Naive thymus-derived CD4-positive, alpha-beta T cell (primary cell): ENCODE measurements around the gene PLCL1. TPM values are rescaled to one million over a fixed set of nuclear protein-coding genes. Genes with fewer than 3 reads are reported as not detected.

Experiments
- ATAC-seq: fragments of 150-1000 bp; cut with Tn5 transposase; 2 replicates; pipeline ENCODE4 v1.10.0; 2021; ENCODE audit warnings: mild to moderate bottlenecking, moderate library complexity
- CTCF ChIA-PET: fragments of 350-600 bp; sonication (Branson Sonifier 250); formaldehyde crosslinking; loops from one replicate; lab custom pipeline; 2021; ENCODE audit warnings: antibody characterized with exemption; lab: Charles Lee
- POLR2A ChIA-PET: fragments of 350-600 bp; sonication (Branson Sonifier 250); formaldehyde crosslinking; loops from one replicate; lab custom pipeline; 2021; ENCODE audit warnings: antibody characterized with exemption, inconsistent platforms; lab: Charles Lee
- DNase-seq, 9 donors: peaks; one replicate each; pipeline versions ENCODE4 v3.0.0 to v3.0.0-alpha.2; 2020 to 2022; ENCODE audit warnings: mixed read lengths in 1 of 9
- H3K27ac ChIP-seq: one replicate; pipeline ENCODE4 v1.7.0; 2013; ENCODE audit warnings: mild to moderate bottlenecking, low read depth, low read length, moderate library complexity
- H3K27me3 ChIP-seq, 2 donors: one replicate each; pipeline ENCODE4 v1.7.0; 2013; ENCODE audit warnings: low read length in 2 of 2, mild to moderate bottlenecking in 2 of 2, moderate library complexity in 2 of 2; ENCODE audit not compliant: control insufficient read depth in 2 of 2, insufficient read depth in 2 of 2
- H3K36me3 ChIP-seq, 3 experiments: 1 replicate in 2 of 3; 2 replicates in 1 of 3; pipeline ENCODE4 v1.7.0; 2013; ENCODE audit warnings: low read length in 3 of 3, mild to moderate bottlenecking in 3 of 3, moderate library complexity in 1 of 3; ENCODE audit not compliant: insufficient read depth in 3 of 3, control insufficient read depth in 2 of 3
- H3K4me1 ChIP-seq, 2 donors: one replicate each; pipeline ENCODE4 v1.7.0; 2013; ENCODE audit warnings: low read length in 2 of 2, mild to moderate bottlenecking in 2 of 2, moderate library complexity in 1 of 2; ENCODE audit not compliant: control insufficient read depth in 2 of 2, insufficient read depth in 2 of 2
- H3K4me3 ChIP-seq: 2 replicates; pipeline ENCODE4 v1.7.0; 2013; ENCODE audit warnings: mild to moderate bottlenecking, low read length
- H3K9me3 ChIP-seq, 3 experiments: 1 replicate in 2 of 3; 2 replicates in 1 of 3; pipeline ENCODE4 v1.7.0; 2013; ENCODE audit warnings: low read length in 3 of 3; ENCODE audit not compliant: control insufficient read depth in 2 of 3
- H3K27ac Mint-ChIP-seq, 9 donors: one replicate each; pipeline ENCODE4 v1.8.0; 2020 to 2022; ENCODE audit warnings: mixed read lengths in 9 of 9, mild to moderate bottlenecking in 8 of 9, moderate library complexity in 5 of 9, inconsistent platforms in 2 of 9
- H3K27me3 Mint-ChIP-seq, 5 donors: one replicate each; pipeline ENCODE4 v1.8.0; 2021 to 2022; ENCODE audit warnings: mixed read lengths in 5 of 5, mild to moderate bottlenecking in 1 of 5
- H3K36me3 Mint-ChIP-seq, 5 donors: one replicate each; pipeline ENCODE4 v1.8.0; 2020 to 2022; ENCODE audit warnings: mixed read lengths in 5 of 5, mild to moderate bottlenecking in 3 of 5, inconsistent platforms in 1 of 5
- H3K4me1 Mint-ChIP-seq, 7 donors: one replicate each; pipeline ENCODE4 v1.8.0; 2020 to 2022; ENCODE audit warnings: mixed read lengths in 7 of 7, mild to moderate bottlenecking in 3 of 7, inconsistent platforms in 1 of 7
- H3K4me3 Mint-ChIP-seq, 10 donors: one replicate each; pipeline ENCODE4 v1.8.0; 2020 to 2022; ENCODE audit warnings: mild to moderate bottlenecking in 10 of 10, mixed read lengths in 10 of 10, moderate library complexity in 6 of 10, inconsistent platforms in 2 of 10
- H3K9me3 Mint-ChIP-seq, 11 donors: one replicate each; pipeline ENCODE4 v1.8.0; 2020 to 2022; ENCODE audit warnings: mixed read lengths in 11 of 11, mild to moderate bottlenecking in 4 of 11, inconsistent platforms in 1 of 11, moderate library complexity in 1 of 11
- intact Hi-C, 2 donors: fragments of 100-400 bp; cut with micrococcal nuclease; formaldehyde crosslinking; loops; one replicate each; pipeline ENCODE4 v1.15.1; 2023
- polyA plus RNA-seq, 2 donors: library from polyadenylated mRNA; unstranded; fragments of 300-500 nt; fragmentation: Illumina TruSeq; gene quantifications; one replicate each; pipeline ENCODE4 v1.2.3, GENCODE V29; 2021
- total RNA-seq, 6 experiments: library from RNA in 5 of 6; stranded (reverse) in 5 of 6; gene quantifications; 1 replicate in 5 of 6; 2 replicates in 1 of 6; pipeline ENCODE4 v1.2.3 and lab custom pipeline; 2021 to 2026

Gene PLCL1
- total RNA-seq (10 to 100 TPM in 4 of 5 experiments, 1 to 10 TPM in 1; 1.8 to 33.7 (median 28.5) TPM), polyA plus RNA-seq (10 to 100 TPM; 13.1 to 16.7 TPM), total RNA-seq (lab: John Stamatoyannopoulos, UW) (121 reads per million, percentile 87 among the genes with 10 or more reads in this experiment)

- Mint-ChIP-seq H3K27ac (peak within 1 kb of the TSS; percentile 58 to 96 (median 92)), H3K27me3 (peaks cover 0 to 49% (median 0%) of the 10 kb centered on the region in 5 donors), H3K4me1 (peaks cover 33 to 55% (median 48%) of the 10 kb centered on the region in 7 donors), H3K4me3 (peak within 1 kb of the TSS; percentile 92 to 98 (median 96)), H3K36me3 (no peaks in the 10 kb centered on the region), H3K9me3 (peaks cover 0 to 3% (median 0%) of the 10 kb centered on the region in 11 donors)
- H3K4me3 ChIP-seq = peak within 1 kb of the TSS; percentile 67
- POLR2A ChIA-PET = interaction anchor here (1.0 to 3.5 kb wide), 6 partner anchors 9 to 492 kb away, joined by 3 to 10 read pairs (median 4); no protein-coding TSS in a partner anchor
- CTCF ChIA-PET = interaction anchor here (0.7 to 2.9 kb wide), 10 partner anchors 9 to 492 kb away, joined by 3 to 14 read pairs (median 6); no protein-coding TSS in a partner anchor
- intact Hi-C loops = loop anchor here (1.0 to 10.0 kb wide), 13 partner anchors 9 to 1668 kb away; partner anchors contain the start of genes CCDC150 (in 2 of the 2), MARS2 (in 2 of the 2) and COQ10B (in 1 of the 2)
- H3K4me1 ChIP-seq = peaks cover 10 to 29% of the 10 kb centered on the region in 2 donors
- ATAC-seq = peak; percentile 98
- peaks cover 0 to 4% (median 0%) of the 10 kb centered on the region in 3 experiments for H3K36me3 ChIP-seq
- H3K27me3 ChIP-seq = peaks cover 0 to 6% of the 10 kb centered on the region in 2 donors
- H3K9me3 ChIP-seq = no peaks in the 10 kb centered on the region
- peak within 1 kb of the TSS; percentile 89 for H3K27ac ChIP-seq
- peak; percentile 73 to 94 (median 91) for DNase-seq
Measured at GRCh38 chr2:197804049-197804757, at the start of gene PLCL1. TSS of gene PLCL1 (plus strand) at chr2:197804593.

- CTCF ChIA-PET = no interaction called here
Measured at GRCh38 chr2:197759013-197759412, 45.4 kb upstream of the PLCL1 start.

GRCh38 chr2:197759625-197760292 is 44.6 kb upstream of the PLCL1 start:
- DNase-seq = no peak
- CTCF ChIA-PET = no interaction called here
- Histone ChIP-seq H3K27me3 (no peaks in the 10 kb centered on the region), H3K9me3 (peaks cover 0 to 21% (median 6%) of the 10 kb centered on the region in 3 experiments), H3K4me1 (no peaks in the 10 kb centered on the region), H3K27ac (no peak overlapping the region), H3K36me3 (no peaks in the 10 kb centered on the region), H3K4me3 (no peak overlapping the region)
- H3K4me1 Mint-ChIP-seq = no peaks in the 10 kb centered on the region
- intact Hi-C loops = no loop called here
- peaks cover 0 to 28% (median 13%) of the 10 kb centered on the region in 5 donors for H3K27me3 Mint-ChIP-seq
- H3K9me3 Mint-ChIP-seq = peaks cover 3 to 48% (median 17%) of the 10 kb centered on the region in 11 donors
- H3K36me3 Mint-ChIP-seq = peaks cover 0 to 11% (median 4%) of the 10 kb centered on the region in 5 donors
- H3K27ac Mint-ChIP-seq = no peak overlapping the region
- POLR2A ChIA-PET = no interaction called here
- ATAC-seq = no peak
- H3K4me3 Mint-ChIP-seq = no peak overlapping the region

More at GRCh38 chr2:197759013-197759412, 45.4 kb upstream of the PLCL1 start:
- Mint-ChIP-seq H3K27me3 (peaks cover 0 to 26% (median 16%) of the 10 kb centered on the region in 5 donors), H3K4me3 (peak overlapping the region in 1 of 10 donors; percentile 13), H3K27ac (no peak overlapping the region), H3K36me3 (peaks cover 0 to 11% (median 4%) of the 10 kb centered on the region in 5 donors), H3K9me3 (peaks cover 3 to 51% (median 17%) of the 10 kb centered on the region in 11 donors), H3K4me1 (no peaks in the 10 kb centered on the region)
- H3K27me3 ChIP-seq = no peaks in the 10 kb centered on the region
- intact Hi-C loops = no loop called here
- H3K4me1 ChIP-seq = no peaks in the 10 kb centered on the region
- no peaks in the 10 kb centered on the region for H3K36me3 ChIP-seq
- ATAC-seq (no peak), DNase-seq (no peak)
- POLR2A ChIA-PET = no interaction called here
- peaks cover 0 to 21% (median 6%) of the 10 kb centered on the region in 3 experiments for H3K9me3 ChIP-seq
- H3K4me3 ChIP-seq = no peak overlapping the region
- no peak overlapping the region for H3K27ac ChIP-seq

GRCh38 chr2:197760293-197760657 is 44.1 kb upstream of the PLCL1 start:
- H3K4me3 Mint-ChIP-seq = no peak overlapping the region
- H3K4me1 Mint-ChIP-seq = no peaks in the 10 kb centered on the region
- no peak overlapping the region for H3K27ac Mint-ChIP-seq
- peaks cover 0 to 31% (median 15%) of the 10 kb centered on the region in 5 donors for H3K27me3 Mint-ChIP-seq
- H3K27me3 ChIP-seq = no peaks in the 10 kb centered on the region
- CTCF ChIA-PET = no interaction called here
- POLR2A ChIA-PET = no interaction called here
- H3K9me3 ChIP-seq = peaks cover 0 to 21% (median 6%) of the 10 kb centered on the region in 3 experiments
- DNase-seq (no peak), ATAC-seq (no peak)
- no peak overlapping the region for H3K27ac ChIP-seq
- peaks cover 3 to 47% (median 17%) of the 10 kb centered on the region in 11 donors for H3K9me3 Mint-ChIP-seq
- no peaks in the 10 kb centered on the region for H3K36me3 ChIP-seq
- H3K4me3 ChIP-seq = no peak overlapping the region
- intact Hi-C loops = no loop called here
- H3K4me1 ChIP-seq = no peaks in the 10 kb centered on the region
- peaks cover 0 to 11% (median 4%) of the 10 kb centered on the region in 5 donors for H3K36me3 Mint-ChIP-seq

- ChIA-PET CTCF (interaction anchor here (0.7 to 1.1 kb wide), 3 partner anchors 62 to 1739 kb away, joined by 3 to 5 read pairs (median 3); no protein-coding TSS in a partner anchor), POLR2A (no interaction called here)
- Mint-ChIP-seq H3K4me3 (no peak overlapping the region), H3K27me3 (peaks cover 4 to 26% (median 9%) of the 10 kb centered on the region in 5 donors), H3K4me1 (peaks cover 0 to 6% (median 0%) of the 10 kb centered on the region in 7 donors), H3K27ac (no peak overlapping the region), H3K9me3 (no peaks in the 10 kb centered on the region), H3K36me3 (no peaks in the 10 kb centered on the region)
- Histone ChIP-seq H3K9me3 (no peaks in the 10 kb centered on the region), H3K27ac (no peak overlapping the region), H3K36me3 (no peaks in the 10 kb centered on the region), H3K4me3 (no peak overlapping the region), H3K4me1 (no peaks in the 10 kb centered on the region), H3K27me3 (no peaks in the 10 kb centered on the region)
- peak in 5 of 9 donors; percentile 30 to 50 (median 37) for DNase-seq
- intact Hi-C loops = loop anchor here (1.0 to 10.0 kb wide), 8 partner anchors 71 to 1027 kb away; partner anchors contain the start of gene HSPD1 (in 2 of the 2)
- ATAC-seq = no peak
Measured at GRCh38 chr2:197777823-197778407, 26.5 kb upstream of the PLCL1 start.

GRCh38 chr2:197779261-197779660 is 25.1 kb upstream of the PLCL1 start:
- DNase-seq (no peak), ATAC-seq (no peak)
- Mint-ChIP-seq H3K27me3 (peaks cover 7 to 32% (median 9%) of the 10 kb centered on the region in 5 donors), H3K27ac (no peak overlapping the region), H3K4me1 (peaks cover 0 to 6% (median 0%) of the 10 kb centered on the region in 7 donors), H3K9me3 (no peaks in the 10 kb centered on the region), H3K4me3 (no peak overlapping the region), H3K36me3 (no peaks in the 10 kb centered on the region)
- no peaks in the 10 kb centered on the region for H3K4me1 ChIP-seq
- ChIA-PET POLR2A (interaction anchor here (1.2 kb wide), 1 partner anchor 326 kb away, joined by 3 read pairs; the partner anchor contains the start of gene COQ10B), CTCF (interaction anchor here (0.6 to 1.5 kb wide), 3 partner anchors 64 to 348 kb away, joined by 5 read pairs; no protein-coding TSS in a partner anchor)
- H3K27ac ChIP-seq = no peak overlapping the region
- H3K4me3 ChIP-seq = no peak overlapping the region
- H3K36me3 ChIP-seq = no peaks in the 10 kb centered on the region
- H3K27me3 ChIP-seq = no peaks in the 10 kb centered on the region
- no peaks in the 10 kb centered on the region for H3K9me3 ChIP-seq
- intact Hi-C loops = loop anchor here (5.0 to 10.0 kb wide), 5 partner anchors 282 to 584 kb away; partner anchors contain the start of gene HSPD1 (in 2 of the 2)
